ENCODE measurements around the gene DNM2.
"Not testable (repeated sequence)": the region's sequence is repeated elsewhere in the genome, so short reads cannot be mapped to it uniquely, and the experiment has no call there.

The DNM2 gene

GRCh38 chr19:10726268-10726667 is 8.4 kb downstream of the DNM2 start:
- DNase-seq (ENCODE audit: low spot score) = no peak

GRCh38 chr19:10727685-10728201 is 9.9 kb downstream of the DNM2 start:
- no peak for DNase-seq (ENCODE audit: low spot score)

GRCh38 chr19:10729411-10729810 is 11.5 kb downstream of the DNM2 start:
- DNase-seq (ENCODE audit: low spot score) = no peak

GRCh38 chr19:10730932-10731331 is 13.1 kb downstream of the DNM2 start:
- DNase-seq (ENCODE audit: low spot score) = no peak

GRCh38 chr19:10735741-10736140 is 17.9 kb downstream of the DNM2 start:
- DNase-seq (ENCODE audit: low spot score) = no peak

- no peak for DNase-seq (ENCODE audit: low spot score)
Measured at GRCh38 chr19:10736189-10736588, 18.3 kb downstream of the DNM2 start.

GRCh38 chr19:10736916-10737551 is 19.2 kb downstream of the DNM2 start:
- DNase-seq (ENCODE audit: low spot score) = no peak

GRCh38 chr19:10737722-10738121 is 19.8 kb downstream of the DNM2 start:
- no peak for DNase-seq (ENCODE audit: low spot score)

GRCh38 chr19:10740798-10741197 is 22.9 kb downstream of the DNM2 start:
- no peak for DNase-seq (ENCODE audit: low spot score)

GRCh38 chr19:10742476-10742875 is 24.6 kb downstream of the DNM2 start:
- no peak for DNase-seq (ENCODE audit: low spot score)

GRCh38 chr19:10744253-10744798 is 26.4 kb downstream of the DNM2 start:
- DNase-seq (ENCODE audit: low spot score) = no peak

- no peak for DNase-seq (ENCODE audit: low spot score)
Measured at GRCh38 chr19:10744801-10745293, 27.0 kb downstream of the DNM2 start.

- not testable (repeated sequence) for DNase-seq (ENCODE audit: low spot score)
Measured at GRCh38 chr19:10746437-10746836, 28.6 kb downstream of the DNM2 start.

- DNase-seq (ENCODE audit: low spot score) = no peak
Measured at GRCh38 chr19:10747271-10747670, 29.4 kb downstream of the DNM2 start.

GRCh38 chr19:10747674-10748073 is 29.8 kb downstream of the DNM2 start:
- no peak for DNase-seq (ENCODE audit: low spot score)

GRCh38 chr19:10748195-10748926 is 30.5 kb downstream of the DNM2 start:
- DNase-seq (ENCODE audit: low spot score) = no peak

- DNase-seq (ENCODE audit: low spot score) = no peak
Measured at GRCh38 chr19:10748927-10749434, 31.1 kb downstream of the DNM2 start.

- DNase-seq (ENCODE audit: low spot score) = no peak
Measured at GRCh38 chr19:10749435-10750384, 31.8 kb downstream of the DNM2 start.

GRCh38 chr19:10751109-10751953 is 33.5 kb downstream of the DNM2 start:
- DNase-seq (ENCODE audit: low spot score) = no peak

- DNase-seq (ENCODE audit: low spot score) = no peak
Measured at GRCh38 chr19:10752237-10752912, 34.5 kb downstream of the DNM2 start.
